WTC11 (cell line): ENCODE measurements around the gene NOX5. TPM values are rescaled to one million over a fixed set of nuclear protein-coding genes. Genes with fewer than 3 reads are reported as not detected.
A peak's percentile ranks its signal among the peaks of the same experiment; 100 is the strongest.

Experiments
- ATAC-seq: fragments of 200-7000 bp; cut with Tn5 transposase; 2 replicates; pipeline ENCODE4 v1.10.0; 2021; ENCODE audit warnings: mild to moderate bottlenecking, moderate library complexity
- CTCF ChIA-PET: fragments of 300-600 bp; sonication (Branson Sonifier 250); formaldehyde crosslinking; loops from one replicate; lab custom pipeline; 2021; ENCODE audit warnings: antibody characterized with exemption; lab: Charles Lee
- POLR2A ChIA-PET: fragments of 350-600 bp; sonication (Branson Sonifier 250); formaldehyde crosslinking; loops from one replicate; lab custom pipeline; 2021; ENCODE audit warnings: antibody characterized with exemption; lab: Charles Lee
- DNase-seq: peaks from one replicate; pipeline ENCODE4 v3.0.0; 2021; ENCODE audit warnings: low spot score
- H3K27ac Mint-ChIP-seq: 2 replicates; pipeline ENCODE4 v1.8.0; 2021; ENCODE audit warnings: mixed read lengths
- H3K27me3 Mint-ChIP-seq: 2 replicates; pipeline ENCODE4 v1.8.0; 2021; ENCODE audit warnings: low read depth, mild to moderate bottlenecking, moderate library complexity, mixed read lengths
- H3K36me3 Mint-ChIP-seq: 2 replicates; pipeline ENCODE4 v1.8.0; 2021; ENCODE audit warnings: mixed read lengths
- H3K4me1 Mint-ChIP-seq: 2 replicates; pipeline ENCODE4 v1.8.0; 2022; ENCODE audit warnings: mixed read lengths
- H3K4me3 Mint-ChIP-seq: 2 replicates; pipeline ENCODE4 v1.8.0; 2021; ENCODE audit warnings: mild to moderate bottlenecking, moderate library complexity, mixed read lengths
- H3K9me3 Mint-ChIP-seq: 2 replicates; pipeline ENCODE4 v1.8.0; 2021; ENCODE audit warnings: mixed read lengths
- ATF3 ChIP-seq: sonication (generic); formaldehyde crosslinking; conservative IDR thresholded peaks from 2 replicates; pipeline ENCODE4 v1.8.1; 2022; ENCODE audit warnings: mild to moderate bottlenecking, missing genetic modification reagents
- ATF6 ChIP-seq: sonication (generic); formaldehyde crosslinking; IDR thresholded peaks from 2 replicates; pipeline ENCODE4 v1.8.1; 2023; ENCODE audit warnings: mild to moderate bottlenecking, missing genetic modification reagents
- CDX4 ChIP-seq: fragments of 250-450 bp; sonication (Bioruptor Pico); IDR thresholded peaks from 2 replicates; pipeline ENCODE4 v1.9.0; 2021; ENCODE audit warnings: moderate library complexity, mild to moderate bottlenecking, inconsistent platforms, borderline replicate concordance
- CREB1 ChIP-seq: sonication (generic); formaldehyde crosslinking; IDR thresholded peaks from 2 replicates; pipeline ENCODE4 v1.8.0; 2023; ENCODE audit warnings: mild to moderate bottlenecking, missing genetic modification reagents
- CREM ChIP-seq: sonication (generic); formaldehyde crosslinking; IDR thresholded peaks from 2 replicates; pipeline ENCODE4 v1.8.1; 2022; ENCODE audit warnings: mild to moderate bottlenecking, missing genetic modification reagents, moderate library complexity
- ERG ChIP-seq: fragments of 250-450 bp; sonication (Bioruptor Pico); IDR thresholded peaks from 2 replicates; pipeline ENCODE4 v1.8.0; 2021; ENCODE audit warnings: mild to moderate bottlenecking
- ESRRA ChIP-seq: sonication (generic); formaldehyde crosslinking; IDR thresholded peaks from 2 replicates; pipeline ENCODE4 v1.8.1; 2022; ENCODE audit warnings: mild to moderate bottlenecking, missing genetic modification reagents, borderline replicate concordance
- HMGA2 ChIP-seq: fragments of 250-450 bp; sonication (Bioruptor Pico); IDR thresholded peaks from 2 replicates; pipeline ENCODE4 v1.4.0; 2021; ENCODE audit warnings: mild to moderate bottlenecking, moderate library complexity
- HMGXB4 ChIP-seq: sonication (generic); formaldehyde crosslinking; IDR thresholded peaks from 2 replicates; pipeline ENCODE4 v1.8.1; 2023; ENCODE audit warnings: mild to moderate bottlenecking, moderate library complexity, missing genetic modification reagents
- KAT7 ChIP-seq: sonication (generic); formaldehyde crosslinking; IDR thresholded peaks from 2 replicates; pipeline ENCODE4 v1.8.1; 2023; ENCODE audit warnings: missing genetic modification reagents, mild to moderate bottlenecking, borderline replicate concordance
- MAX ChIP-seq: sonication (generic); formaldehyde crosslinking; IDR thresholded peaks from 2 replicates; pipeline ENCODE4 v1.8.0; 2022; ENCODE audit warnings: mild to moderate bottlenecking, missing genetic modification reagents
- PRDM15 ChIP-seq: sonication (generic); formaldehyde crosslinking; IDR thresholded peaks from 2 replicates; pipeline ENCODE4 v1.8.0; 2022; ENCODE audit warnings: missing genetic modification reagents
- RORB ChIP-seq: fragments of 250-450 bp; sonication (Bioruptor Pico); IDR thresholded peaks from 2 replicates; pipeline ENCODE4 v1.9.0; 2021; ENCODE audit warnings: mild to moderate bottlenecking
- SP1 ChIP-seq: sonication (generic); formaldehyde crosslinking; conservative IDR thresholded peaks from 2 replicates; pipeline ENCODE4 v1.8.1; 2022; ENCODE audit warnings: missing genetic modification reagents
- TEAD1 ChIP-seq: sonication (generic); formaldehyde crosslinking; IDR thresholded peaks from 2 replicates; pipeline ENCODE4 v1.8.0; 2022; ENCODE audit warnings: mild to moderate bottlenecking, missing genetic modification reagents
- ZNF281 ChIP-seq: sonication (generic); formaldehyde crosslinking; IDR thresholded peaks from 2 replicates; pipeline ENCODE4 v1.8.0; 2023; ENCODE audit warnings: mild to moderate bottlenecking, missing genetic modification reagents
- ZNF423 ChIP-seq: fragments of 250-450 bp; sonication (Bioruptor Pico); IDR thresholded peaks from 2 replicates; pipeline ENCODE4 v2.1.2; 2022; ENCODE audit warnings: mild to moderate bottlenecking, moderate library complexity
- ZNF671 ChIP-seq: fragments of 250-450 bp; sonication (Bioruptor Pico); IDR thresholded peaks from 2 replicates; pipeline ENCODE4 v1.8.0; 2021; ENCODE audit warnings: mild to moderate bottlenecking
- total RNA-seq: library from RNA; stranded (reverse); gene quantifications from 3 replicates; pipeline ENCODE4 v1.2.3, GENCODE V29; 2021

NOX5 gene
- total RNA-seq, 1 experiment from 2014 or later, result not detected

GRCh38 chr15:69088300-69088965 lies 73.9 kb downstream of the NOX5 start:
- CTCF ChIA-PET, result interaction anchor here (0.6 to 1.8 kb wide), 5 partner anchors 26 to 534 kb away, joined by 3 to 5 read pairs (median 4); no protein-coding TSS in a partner anchor
- Mint-ChIP-seq H3K36me3 (no peaks in the 10 kb centered on the region), H3K27ac (peak overlapping the region; percentile 75), H3K27me3 (peaks cover 16% of the 10 kb centered on the region), H3K4me3 (peak overlapping the region; percentile 45), H3K4me1 (peaks cover 95% of the 10 kb centered on the region), H3K9me3 (no peaks in the 10 kb centered on the region)
- POLR2A ChIA-PET, result no interaction called here
- no peak for TF ChIP-seq ATF3 (CRISPR knock-in tag)
- no peak for TF ChIP-seq ERG (CRISPR knock-in tag)
- TF ChIP-seq ZNF671, result no peak
- TF ChIP-seq HMGA2 (CRISPR knock-in tag), result no peak
- no peak for TF ChIP-seq TEAD1
- TF ChIP-seq RORB (CRISPR knock-in tag), result no peak
- TF ChIP-seq ZNF281 (CRISPR knock-in tag), result no peak
- no peak for TF ChIP-seq CREM (CRISPR knock-in tag)
- no peak for TF ChIP-seq HMGXB4 (CRISPR knock-in tag)
- no peak for TF ChIP-seq ESRRA (CRISPR knock-in tag)
- TF ChIP-seq CREB1 (CRISPR knock-in tag), result no peak
- no peak for TF ChIP-seq KAT7
- no peak; the same call in 1 of the 2 replicates for TF ChIP-seq ZNF423 (CRISPR knock-in tag)
- no peak for TF ChIP-seq PRDM15 (CRISPR knock-in tag)
- 0 out of 2 replicates have a peak, but pooled peaks have one; percentile 11 for TF ChIP-seq MAX (CRISPR knock-in tag)
- peak; percentile 35; the same call in 1 of the 2 replicates for TF ChIP-seq SP1 (CRISPR knock-in tag)
- TF ChIP-seq ATF6 (CRISPR knock-in tag), result no peak
- TF ChIP-seq CDX4 (CRISPR knock-in tag), result no peak
- ATAC-seq (peak; percentile 11), DNase-seq (no peak)
